ENCODE results near the gene CBFA2T2. TPM values are rescaled to one million over a fixed set of nuclear protein-coding genes. Genes with fewer than 3 reads are reported as not detected.

The CBFA2T2 gene
- total RNA-seq, 3 donors from 2014 or later: 28.5 to 37.4 (median 30.3) TPM

DNA sequence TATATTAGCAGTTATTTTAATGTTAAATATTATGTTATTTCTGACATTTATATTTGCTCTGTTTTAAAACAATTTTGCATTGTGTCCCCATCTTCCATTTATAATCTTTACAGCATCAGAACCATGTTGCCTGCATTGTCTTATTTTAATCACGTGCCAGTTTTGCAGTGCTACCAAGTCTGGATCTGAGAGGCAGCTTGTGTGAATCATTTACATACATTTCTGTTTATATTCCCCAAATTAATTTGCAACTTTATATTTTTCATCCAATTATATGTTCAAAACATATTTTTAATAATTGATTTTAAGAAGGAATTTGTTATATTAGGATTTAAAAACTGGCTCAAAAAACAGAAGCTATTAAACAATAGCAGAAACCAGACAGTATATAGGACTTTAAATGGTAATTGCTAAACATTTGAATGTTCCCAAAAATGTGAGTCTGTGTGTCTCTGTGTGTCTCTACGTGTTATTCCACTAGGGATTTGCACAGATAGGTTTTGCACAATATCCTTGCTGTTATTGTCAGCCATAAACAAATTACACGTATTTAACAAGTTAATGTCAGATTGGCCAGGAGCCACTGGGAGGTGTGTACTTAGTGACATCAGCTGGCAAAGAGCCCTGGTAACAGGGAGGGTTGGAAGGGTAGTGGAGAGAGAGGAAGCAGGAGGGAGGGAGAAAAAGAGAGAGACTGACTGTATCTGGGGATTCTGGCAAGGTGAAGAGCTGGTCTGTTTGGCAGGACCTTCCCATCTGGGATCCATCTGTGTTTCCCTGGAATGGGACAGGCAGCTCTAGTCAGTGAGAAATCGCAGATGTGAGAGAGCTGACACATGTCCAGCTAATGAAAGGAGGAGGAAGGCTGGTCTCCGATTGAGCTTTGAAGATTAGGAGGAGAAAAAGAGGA lies 72.1 kb downstream of the CBFA2T2 start:
- ATAC-seq (peak; percentile 96), DNase-seq (peak in 2 of 3 donors; percentile 75 to 94)
- H3K4me1 ChIP-seq (ENCODE audit: low read depth): peaks cover 23% of the 10 kb centered on the region
- H3K9me3 ChIP-seq: no peaks in the 10 kb centered on the region
- H3K4me3 ChIP-seq: no peak overlapping the region
- TF ChIP-seq CTCF (IDR thresholded peaks at IDR 0.05): no peak
- intact Hi-C loops (cut with DNase I, micrococcal nuclease): no loop called here
- H3K36me3 ChIP-seq (ENCODE audit: low read depth): no peaks in the 10 kb centered on the region

DNA sequence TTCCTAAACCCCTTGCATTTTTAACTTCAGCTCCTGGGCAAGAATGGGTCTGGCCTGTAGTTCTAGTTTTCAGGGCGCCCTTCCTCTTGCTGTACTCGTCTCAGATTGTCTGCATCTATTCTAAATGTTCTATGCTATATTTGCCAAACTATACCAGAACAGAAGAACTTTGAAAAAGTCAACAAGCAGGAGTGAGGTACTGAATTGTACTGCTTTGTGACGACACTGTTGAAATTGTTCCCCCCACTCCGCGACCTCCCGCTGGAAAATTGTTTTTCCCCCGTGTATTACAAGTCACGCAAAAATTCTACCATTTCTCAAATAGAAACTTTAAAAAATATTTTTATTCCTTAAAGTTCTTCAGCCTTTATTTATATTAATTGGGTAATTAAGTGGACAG lies 73.9 kb downstream of the CBFA2T2 start:
- H3K36me3 ChIP-seq (ENCODE audit: low read depth): no peaks in the 10 kb centered on the region
- no peak for DNase-seq
- no peak for TF ChIP-seq CTCF (IDR thresholded peaks at IDR 0.05)
- intact Hi-C loops (cut with DNase I, micrococcal nuclease): no loop called here
- H3K9me3 ChIP-seq: no peaks in the 10 kb centered on the region
- H3K4me3 ChIP-seq: no peak overlapping the region
- H3K4me1 ChIP-seq (ENCODE audit: low read depth): peaks cover 37% of the 10 kb centered on the region
- ATAC-seq: no peak

GRCh38 chr20:33566781-33567603 lies 77.1 kb downstream of the CBFA2T2 start:
- TF ChIP-seq CTCF (IDR thresholded peaks at IDR 0.05): no peak

DNA sequence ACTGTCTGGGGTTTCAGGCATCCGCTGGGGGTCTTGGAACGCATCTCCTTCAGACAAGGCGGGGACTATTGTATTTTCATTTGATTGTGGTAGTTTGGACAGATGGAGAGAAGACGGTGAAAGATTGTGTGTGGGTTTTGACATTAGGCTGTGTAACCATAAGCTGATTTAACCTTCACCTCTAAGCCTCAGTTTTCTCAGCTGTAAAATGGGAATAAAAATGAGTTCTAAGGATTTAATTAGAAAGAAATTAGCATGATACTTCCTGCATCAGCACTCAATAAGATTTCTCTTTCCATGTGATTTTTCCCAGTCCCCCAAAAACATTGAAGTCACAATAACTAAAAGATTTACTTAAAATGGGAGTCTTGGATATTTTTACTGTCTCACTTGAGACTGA lies 78.1 kb downstream of the CBFA2T2 start:
- Histone ChIP-seq H3K9me3 (no peaks in the 10 kb centered on the region), H3K36me3 (ENCODE audit: low read depth) (no peaks in the 10 kb centered on the region), H3K4me1 (ENCODE audit: low read depth) (peaks cover 23% of the 10 kb centered on the region), H3K4me3 (no peak overlapping the region)
- DNase-seq (no peak), ATAC-seq (no peak)
- intact Hi-C loops (cut with DNase I, micrococcal nuclease): no loop called here
- no peak for TF ChIP-seq CTCF (IDR thresholded peaks at IDR 0.05)

More at GRCh38 chr20:33566781-33567603, 77.1 kb downstream of the CBFA2T2 start:
- Histone ChIP-seq H3K4me1 (ENCODE audit: low read depth) (peaks cover 33% of the 10 kb centered on the region), H3K4me3 (no peak overlapping the region), H3K9me3 (no peaks in the 10 kb centered on the region), H3K36me3 (ENCODE audit: low read depth) (no peaks in the 10 kb centered on the region)
- DNase-seq (no peak), ATAC-seq (peak; percentile 64)
- intact Hi-C loops (cut with DNase I, micrococcal nuclease): no loop called here

- Histone ChIP-seq H3K36me3 (ENCODE audit: low read depth) (no peaks in the 10 kb centered on the region), H3K4me3 (no peak overlapping the region), H3K9me3 (no peaks in the 10 kb centered on the region), H3K4me1 (ENCODE audit: low read depth) (peaks cover 23% of the 10 kb centered on the region)
- ATAC-seq: peak; percentile 32
- DNase-seq: no peak
- intact Hi-C loops (cut with DNase I, micrococcal nuclease): no loop called here
- no peak for TF ChIP-seq CTCF (IDR thresholded peaks at IDR 0.05)
Measured at GRCh38 chr20:33568378-33568777, 78.5 kb downstream of the CBFA2T2 start.

All from mucosa of descending colon (tissue), 3 donors.